DND-41 (cell line): ENCODE data around the gene ZFYVE28.

Experiments
- ATAC-seq: fragments of 200-7000 bp; cut with Tn5 transposase; 3 replicates; pipeline ENCODE4 v1.9.1; 2021; ENCODE audit warnings: low read depth; ENCODE audit not compliant: insufficient read depth
- DNase-seq: peaks from one replicate; pipeline ENCODE4 v3.0.0-alpha.2; 2020
- H2AFZ ChIP-seq: 2 replicates; pipeline ENCODE4 v1.6.0; 2012; ENCODE audit warnings: low read depth, low read length
- H3K27ac ChIP-seq: 2 replicates; pipeline ENCODE4 v1.5.1; 2012; ENCODE audit warnings: low read length, inconsistent platforms
- H3K27me3 ChIP-seq: fragments of 200-600 bp; sonication (generic); 2 replicates; pipeline ENCODE4 v1.6.0; 2012; ENCODE audit warnings: low read length, mild to moderate bottlenecking, inconsistent platforms; ENCODE audit not compliant: insufficient read depth, poor library complexity
- H3K36me3 ChIP-seq: 2 replicates; pipeline ENCODE4 v1.5.1; 2012; ENCODE audit warnings: low read length, inconsistent platforms; ENCODE audit not compliant: insufficient read depth
- H3K4me1 ChIP-seq: 2 replicates; pipeline ENCODE4 v1.5.1; 2012; ENCODE audit warnings: mild to moderate bottlenecking, low read length; ENCODE audit not compliant: insufficient read depth
- H3K4me2 ChIP-seq: 2 replicates; pipeline ENCODE4 v1.6.0; 2012; ENCODE audit warnings: mild to moderate bottlenecking, moderate library complexity, low read length, inconsistent platforms; ENCODE audit not compliant: insufficient read depth
- H3K4me3 ChIP-seq, 2 experiments: fragments of 200-600 bp in 1 of 2; shearing (Covaris generic) in 1 of 2; 2 replicates each; pipeline ENCODE4 v1.5.1; 2012 to 2016; ENCODE audit warnings: inconsistent platforms in 2 of 2, low read length in 2 of 2, mild to moderate bottlenecking in 2 of 2, low read depth in 1 of 2, moderate library complexity in 1 of 2
- H3K79me2 ChIP-seq: 2 replicates; pipeline ENCODE4 v1.6.0; 2012; ENCODE audit warnings: low read length, inconsistent platforms; ENCODE audit not compliant: insufficient read depth
- H3K9ac ChIP-seq: 2 replicates; pipeline ENCODE4 v1.6.0; 2012; ENCODE audit warnings: low read depth, mild to moderate bottlenecking, inconsistent platforms, low read length, moderate library complexity
- H3K9me3 ChIP-seq: 2 replicates; pipeline ENCODE4 v1.5.1; 2012; ENCODE audit warnings: low read length, moderate library complexity, mild to moderate bottlenecking, inconsistent platforms; ENCODE audit not compliant: insufficient read depth, severe bottlenecking
- H4K20me1 ChIP-seq: 2 replicates; pipeline ENCODE4 v1.6.0; 2012; ENCODE audit warnings: low read length; ENCODE audit not compliant: insufficient read depth
- EZH2 ChIP-seq: IDR thresholded peaks from 3 replicates; pipeline ENCODE4 v1.6.1; 2012; ENCODE audit warnings: borderline replicate concordance, low read depth, mild to moderate bottlenecking, moderate library complexity, low read length, inconsistent platforms; ENCODE audit not compliant: severe bottlenecking
- TF ChIP-seq, protein P1 (sequence below): IDR thresholded peaks from 2 replicates; pipeline ENCODE4 v1.5.1; 2012; ENCODE audit warnings: borderline replicate concordance, low read length, moderate library complexity, mild to moderate bottlenecking; ENCODE audit not compliant: poor library complexity, severe bottlenecking; ENCODE audit errors: extremely low read depth

The ZFYVE28 gene

DNA sequence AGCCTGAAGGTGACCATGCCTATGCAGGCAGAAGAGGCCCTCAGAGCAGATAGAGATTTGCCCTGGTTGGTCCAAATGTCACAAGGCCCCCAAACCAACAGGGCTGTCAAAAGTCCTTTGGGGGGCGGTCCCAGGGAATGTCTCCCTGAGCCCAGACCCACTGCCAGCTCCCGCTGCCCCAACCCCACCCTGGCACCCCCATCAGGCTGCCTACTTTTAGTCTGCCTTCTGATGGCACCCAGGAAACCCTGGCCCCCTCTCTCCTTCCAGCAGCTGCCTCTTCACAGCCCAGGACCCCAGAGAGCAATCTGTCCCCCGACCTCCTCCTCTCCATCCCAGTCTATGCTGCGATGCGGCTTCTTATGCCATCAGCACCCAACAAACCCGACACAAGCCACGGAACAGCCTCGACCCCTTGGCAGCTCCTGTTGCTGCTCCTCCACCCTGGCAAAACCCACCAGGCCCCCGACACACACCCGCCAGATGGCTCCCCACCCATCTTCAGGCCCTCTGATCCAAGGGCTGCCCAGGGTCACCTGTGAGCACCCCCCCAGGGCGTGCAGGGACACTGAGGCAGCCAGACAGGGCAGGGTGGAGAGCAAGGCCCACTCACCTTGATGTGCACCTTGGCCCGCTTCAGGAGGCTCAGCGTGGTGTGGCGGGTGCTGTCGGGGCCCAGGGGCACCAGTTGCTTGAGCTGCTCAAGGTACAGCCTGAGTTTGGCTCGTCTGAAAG, 166.5 kb downstream of the ZFYVE28 start:
- no peak for TF ChIP-seq EZH2
- TF ChIP-seq, protein P1, sequence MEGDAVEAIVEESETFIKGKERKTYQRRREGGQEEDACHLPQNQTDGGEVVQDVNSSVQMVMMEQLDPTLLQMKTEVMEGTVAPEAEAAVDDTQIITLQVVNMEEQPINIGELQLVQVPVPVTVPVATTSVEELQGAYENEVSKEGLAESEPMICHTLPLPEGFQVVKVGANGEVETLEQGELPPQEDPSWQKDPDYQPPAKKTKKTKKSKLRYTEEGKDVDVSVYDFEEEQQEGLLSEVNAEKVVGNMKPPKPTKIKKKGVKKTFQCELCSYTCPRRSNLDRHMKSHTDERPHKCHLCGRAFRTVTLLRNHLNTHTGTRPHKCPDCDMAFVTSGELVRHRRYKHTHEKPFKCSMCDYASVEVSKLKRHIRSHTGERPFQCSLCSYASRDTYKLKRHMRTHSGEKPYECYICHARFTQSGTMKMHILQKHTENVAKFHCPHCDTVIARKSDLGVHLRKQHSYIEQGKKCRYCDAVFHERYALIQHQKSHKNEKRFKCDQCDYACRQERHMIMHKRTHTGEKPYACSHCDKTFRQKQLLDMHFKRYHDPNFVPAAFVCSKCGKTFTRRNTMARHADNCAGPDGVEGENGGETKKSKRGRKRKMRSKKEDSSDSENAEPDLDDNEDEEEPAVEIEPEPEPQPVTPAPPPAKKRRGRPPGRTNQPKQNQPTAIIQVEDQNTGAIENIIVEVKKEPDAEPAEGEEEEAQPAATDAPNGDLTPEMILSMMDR: no peak
- Histone ChIP-seq H3K4me2 (no peak overlapping the region), H3K36me3 (peaks cover 58% of the 10 kb centered on the region), H4K20me1 (peaks cover 43% of the 10 kb centered on the region), H3K9ac (no peak overlapping the region), H3K79me2 (no peaks in the 10 kb centered on the region), H2AFZ (no peak overlapping the region), H3K4me3 (no peak overlapping the region), H3K27me3 (no peaks in the 10 kb centered on the region), H3K9me3 (no peaks in the 10 kb centered on the region), H3K27ac (no peak overlapping the region; the same call in 1 of the 2 replicates), H3K4me1 (no peaks in the 10 kb centered on the region)
- ATAC-seq (no peak), DNase-seq (peak; percentile 2)

DNA sequence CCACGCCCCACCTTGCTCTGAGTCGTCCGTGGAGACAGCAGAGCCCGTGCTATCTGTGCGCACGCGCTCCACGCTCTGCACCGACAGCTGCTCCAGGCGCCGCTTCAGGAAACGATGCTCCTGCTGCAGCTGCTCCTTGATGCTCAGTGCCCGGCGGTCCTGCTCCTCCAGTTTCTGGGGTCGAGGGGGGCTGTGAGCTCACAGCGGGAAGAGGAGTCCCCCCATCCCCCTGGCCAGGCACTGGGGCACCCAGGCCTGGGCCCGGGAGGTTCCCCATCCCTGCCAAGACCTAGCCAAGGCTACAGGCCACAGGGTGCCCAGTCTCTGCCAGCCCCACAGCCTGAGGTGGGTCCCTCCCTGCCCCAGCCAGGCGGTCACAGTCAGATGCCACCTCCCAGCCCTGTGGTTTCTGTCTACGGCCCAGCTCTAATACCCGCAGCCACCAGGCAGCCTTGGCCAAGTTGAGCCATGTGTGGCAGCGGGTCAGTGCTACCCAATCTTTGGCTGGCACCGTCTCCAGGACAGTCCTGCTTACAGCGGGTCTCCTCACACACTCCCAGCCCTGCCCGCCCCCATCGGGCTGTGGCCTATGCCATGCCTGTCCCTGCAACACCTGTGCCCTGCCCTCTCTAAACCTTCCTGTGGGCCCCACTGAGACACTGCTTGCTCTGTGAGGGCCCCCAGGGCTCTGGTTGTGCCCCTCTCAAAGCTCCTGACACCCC, 167.2 kb downstream of the ZFYVE28 start:
- DNase-seq: no peak
- Histone ChIP-seq H3K4me3 (no peak overlapping the region), H4K20me1 (peaks cover 35% of the 10 kb centered on the region), H3K27ac (no peak overlapping the region), H3K4me2 (no peak overlapping the region), H3K9me3 (no peaks in the 10 kb centered on the region), H2AFZ (no peak overlapping the region), H3K4me1 (no peaks in the 10 kb centered on the region), H3K27me3 (no peaks in the 10 kb centered on the region), H3K9ac (no peak overlapping the region), H3K79me2 (no peaks in the 10 kb centered on the region), H3K36me3 (peaks cover 52% of the 10 kb centered on the region)
- no peak for TF ChIP-seq EZH2
- TF ChIP-seq, protein P1: no peak
- no peak for ATAC-seq

DNA sequence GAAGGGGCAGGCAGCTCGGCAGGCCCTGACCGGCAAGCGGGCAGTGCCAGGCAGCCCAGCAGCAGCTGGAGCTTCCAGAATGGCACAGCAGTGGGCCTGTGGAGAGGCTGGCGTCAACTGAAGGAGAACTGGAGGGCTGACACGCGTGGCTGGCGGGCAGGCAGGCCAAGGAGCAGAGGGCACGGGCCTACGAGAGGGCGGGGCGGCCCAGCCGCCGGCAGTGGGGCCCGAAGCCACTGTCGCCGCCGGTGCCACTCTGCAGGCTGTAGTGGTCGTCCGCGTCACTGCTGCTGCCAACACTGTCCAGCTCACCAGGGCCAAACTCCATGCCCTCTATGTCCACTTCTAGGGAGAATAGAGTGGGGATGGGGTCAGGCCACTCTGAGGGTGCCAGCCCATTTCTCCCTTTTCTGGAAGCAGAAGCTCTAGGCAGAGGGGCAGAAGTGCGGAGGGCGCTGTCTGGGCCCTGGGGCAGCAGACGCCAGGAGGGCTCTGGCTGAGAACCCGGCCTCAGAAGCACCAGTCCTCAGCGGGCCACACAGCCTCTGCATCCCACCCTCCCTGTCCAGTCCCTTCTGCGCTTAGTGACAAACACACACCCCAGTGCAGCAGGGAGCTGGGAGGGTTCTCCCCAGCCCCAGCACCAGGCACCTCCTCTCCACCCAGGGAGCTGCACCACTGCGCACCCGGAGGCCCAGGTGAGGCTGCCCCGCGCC, 167.9 kb downstream of the ZFYVE28 start:
- no peak overlapping the region for H3K4me2 ChIP-seq
- H3K9ac ChIP-seq: no peak overlapping the region
- no peaks in the 10 kb centered on the region for H3K4me1 ChIP-seq
- H3K79me2 ChIP-seq: no peaks in the 10 kb centered on the region
- H4K20me1 ChIP-seq: peaks cover 29% of the 10 kb centered on the region
- no peak overlapping the region for H2AFZ ChIP-seq
- ATAC-seq (no peak), DNase-seq (no peak)
- TF ChIP-seq EZH2: no peak
- H3K9me3 ChIP-seq: no peaks in the 10 kb centered on the region
- no peak overlapping the region for H3K27ac ChIP-seq
- H3K36me3 ChIP-seq: peaks cover 50% of the 10 kb centered on the region
- H3K27me3 ChIP-seq: no peaks in the 10 kb centered on the region
- H3K4me3 ChIP-seq: no peak overlapping the region
